Measurements from ENCODE around the gene WAPL.

Gene WAPL

GRCh38 chr10:86504510-86504909 is 17.1 kb downstream of the WAPL start:
- TF ChIP-seq CTCF (IDR thresholded peaks at IDR 0.05; ENCODE audit: low read depth, low read length): no peak
- H3K4me3 ChIP-seq (ENCODE audit: low read depth, low read length): no peak overlapping the region

DNA sequence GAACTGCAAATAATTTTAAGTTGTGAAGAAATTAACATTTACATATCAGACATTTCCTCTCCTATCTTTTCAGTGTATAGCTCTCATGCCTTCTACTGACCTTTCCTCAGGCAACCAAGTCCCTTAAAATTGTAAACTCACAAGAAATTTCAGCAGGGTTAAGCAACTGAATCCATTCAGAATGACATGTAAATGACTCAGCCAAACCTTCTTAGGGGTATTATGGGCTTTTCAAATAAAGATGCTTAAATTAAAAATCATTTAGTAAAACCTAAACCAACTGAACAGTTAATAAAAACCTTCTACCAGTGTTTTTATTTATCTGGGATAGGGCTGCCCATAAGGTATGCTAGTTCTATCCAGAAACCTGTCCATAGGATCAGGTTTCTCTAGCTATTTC is 20.7 kb downstream of the WAPL start:
- no peak for TF ChIP-seq CTCF (IDR thresholded peaks at IDR 0.05; ENCODE audit: low read depth, low read length)

DNA sequence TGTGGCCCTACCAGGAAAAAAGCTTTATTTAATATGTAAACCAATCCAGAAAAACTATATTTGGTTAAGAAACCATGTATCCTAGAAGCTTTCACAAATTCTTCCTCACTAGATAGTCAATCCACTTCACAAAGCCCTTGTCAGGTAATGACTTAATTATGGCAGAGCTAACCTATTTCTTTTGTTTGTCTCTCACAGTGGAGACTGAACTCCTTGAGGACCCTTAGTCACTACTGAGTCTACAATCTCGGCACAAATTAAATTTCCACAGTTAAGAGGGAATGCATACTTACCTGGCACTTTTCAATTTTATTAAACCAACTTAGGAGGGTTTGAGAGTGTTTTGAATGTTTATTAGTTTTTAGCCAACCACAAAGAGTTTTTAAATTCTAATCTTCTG is 23.0 kb downstream of the WAPL start:
- H3K4me3 ChIP-seq (ENCODE audit: low read depth, low read length): no peak overlapping the region
- TF ChIP-seq CTCF (IDR thresholded peaks at IDR 0.05; ENCODE audit: low read depth, low read length): no peak

More for the DNA sequence above, 20.7 kb downstream of the WAPL start:
- H3K4me3 ChIP-seq (ENCODE audit: low read depth, low read length): no peak overlapping the region

- no peak for TF ChIP-seq CTCF (IDR thresholded peaks at IDR 0.05; ENCODE audit: low read depth, low read length)
- no peak overlapping the region for H3K4me3 ChIP-seq (ENCODE audit: low read depth, low read length)
Observed at GRCh38 chr10:86497621-86498020, 24.0 kb downstream of the WAPL start.

- TF ChIP-seq CTCF (IDR thresholded peaks at IDR 0.05; ENCODE audit: low read depth, low read length): no peak
Observed at GRCh38 chr10:86489960-86490612, 31.5 kb downstream of the WAPL start.

GRCh38 chr10:86489071-86489810 is 32.4 kb downstream of the WAPL start:
- TF ChIP-seq CTCF (IDR thresholded peaks at IDR 0.05; ENCODE audit: low read depth, low read length): no peak
- H3K4me3 ChIP-seq (ENCODE audit: low read depth, low read length): no peak overlapping the region

More at GRCh38 chr10:86489960-86490612, 31.5 kb downstream of the WAPL start:
- H3K4me3 ChIP-seq (ENCODE audit: low read depth, low read length): no peak overlapping the region

DNA sequence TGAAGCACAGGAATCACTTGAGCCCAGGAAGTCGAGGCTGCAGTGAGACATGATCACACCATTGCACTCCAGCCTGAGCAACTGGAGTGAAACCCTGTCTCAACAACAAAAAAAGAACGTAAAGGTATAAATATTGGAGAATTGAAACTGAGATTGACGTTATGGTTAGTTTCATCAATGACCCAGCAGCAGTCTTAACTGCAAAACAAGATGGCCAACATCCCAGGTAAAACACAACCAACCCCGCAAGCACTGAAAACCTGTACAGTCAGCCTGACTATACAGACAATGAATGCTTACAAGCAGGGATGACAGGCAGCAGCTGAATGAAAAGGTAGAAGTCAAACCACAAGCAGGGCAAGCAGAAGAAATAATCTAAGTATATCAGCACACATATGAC is 34.7 kb downstream of the WAPL start:
- no peak overlapping the region for H3K4me3 ChIP-seq (ENCODE audit: low read depth, low read length)
- no peak for TF ChIP-seq CTCF (IDR thresholded peaks at IDR 0.05; ENCODE audit: low read depth, low read length)

All from WI38 (cell line).